CD14-positive monocyte (primary cell): ENCODE measurements around the gene MCFD2. TPM values are rescaled to one million over a fixed set of nuclear protein-coding genes. Genes with fewer than 3 reads are reported as not detected.
A peak's percentile ranks its signal among the peaks of the same experiment; 100 is the strongest.

Experiments used
- DNase-seq, 3 donors: peaks; one replicate each; pipeline ENCODE4 v3.0.0-alpha.2; 2011 to 2022
- H2AFZ ChIP-seq: 2 replicates; pipeline ENCODE4 v1.6.0; 2012; ENCODE audit warnings: mild to moderate bottlenecking, low read depth, low read length, inconsistent platforms; ENCODE audit not compliant: insufficient read depth, poor library complexity, severe bottlenecking
- H3K27ac ChIP-seq, 2 donors: 1 replicate in 1 of 2; 2 replicates in 1 of 2; pipeline ENCODE4 v1.5.1; 2012 to 2013; ENCODE audit warnings: low read length in 2 of 2, control low read depth in 1 of 2, inconsistent platforms in 1 of 2, low read depth in 1 of 2, mild to moderate bottlenecking in 1 of 2
- H3K27me3 ChIP-seq, 2 donors: one replicate each; pipeline versions ENCODE4 v1.6.0 to v1.6.1; 2011 to 2013; ENCODE audit warnings: low read length in 2 of 2; ENCODE audit not compliant: control insufficient read depth in 2 of 2, insufficient read depth in 2 of 2
- H3K36me3 ChIP-seq, 2 donors: replicated peaks in 1 of 2; 1 replicate in 1 of 2; 2 replicates in 1 of 2; pipeline versions ENCODE4 v1.5.1 to v1.6.1; 2012 to 2013; ENCODE audit warnings: low read length in 2 of 2, control low read depth in 1 of 2, inconsistent platforms in 1 of 2, mild to moderate bottlenecking in 1 of 2; ENCODE audit not compliant: insufficient read depth in 2 of 2, control insufficient read depth in 1 of 2
- H3K4me1 ChIP-seq, 2 donors: 1 replicate in 1 of 2; 2 replicates in 1 of 2; pipeline versions ENCODE4 v1.5.1 to v1.6.1; 2012 to 2013; ENCODE audit warnings: low read length in 2 of 2, control low read depth in 1 of 2, inconsistent platforms in 1 of 2, mild to moderate bottlenecking in 1 of 2, moderate library complexity in 1 of 2; ENCODE audit not compliant: insufficient read depth in 2 of 2, control insufficient read depth in 1 of 2
- H3K4me2 ChIP-seq: replicated peaks from 2 replicates; pipeline ENCODE3; 2012; ENCODE audit warnings: low read length, moderate library complexity, mild to moderate bottlenecking; ENCODE audit not compliant: poor library complexity, severe bottlenecking; ENCODE audit errors: extremely low read depth
- H3K4me3 ChIP-seq, 3 experiments: fragments of 200-600 bp in 1 of 3; sonication (generic) in 1 of 3; replicated peaks in 1 of 3; 1 replicate in 2 of 3; 2 replicates in 1 of 3; pipeline ENCODE4 v1.5.1; 2011 to 2013; ENCODE audit warnings: low read length in 3 of 3, mild to moderate bottlenecking in 3 of 3, control low read depth in 2 of 3, low read depth in 2 of 3, inconsistent platforms in 1 of 3, moderate library complexity in 1 of 3
- H3K79me2 ChIP-seq: 2 replicates; pipeline ENCODE4 v1.6.0; 2012; ENCODE audit warnings: mild to moderate bottlenecking, control low read depth, inconsistent platforms, low read length, moderate library complexity; ENCODE audit not compliant: insufficient read depth
- H3K9ac ChIP-seq: 2 replicates; pipeline ENCODE4 v1.6.0; 2017; ENCODE audit warnings: low read length, mild to moderate bottlenecking; ENCODE audit not compliant: insufficient read depth, poor library complexity, severe bottlenecking
- H3K9me3 ChIP-seq, 2 donors: replicated peaks in 1 of 2; 1 replicate in 1 of 2; 2 replicates in 1 of 2; pipeline versions ENCODE4 v1.5.1 to v1.6.1; 2012 to 2013; ENCODE audit warnings: low read length in 2 of 2, control low read depth in 1 of 2; ENCODE audit not compliant: control insufficient read depth in 1 of 2, insufficient read depth in 1 of 2
- H4K20me1 ChIP-seq: 2 replicates; pipeline ENCODE4 v1.6.0; 2012; ENCODE audit warnings: mild to moderate bottlenecking, low read length, control low read depth, moderate library complexity; ENCODE audit not compliant: insufficient read depth
- H3K27ac Mint-ChIP-seq, 7 donors: one replicate each; pipeline ENCODE4 v1.8.0; 2020; ENCODE audit warnings: mild to moderate bottlenecking in 7 of 7, mixed read lengths in 7 of 7, moderate library complexity in 6 of 7, inconsistent platforms in 2 of 7
- H3K27me3 Mint-ChIP-seq, 3 donors: one replicate each; pipeline ENCODE4 v1.8.0; 2021 to 2022; ENCODE audit warnings: low read depth in 3 of 3, mild to moderate bottlenecking in 3 of 3, mixed read lengths in 3 of 3, moderate library complexity in 3 of 3, inconsistent platforms in 1 of 3
- H3K36me3 Mint-ChIP-seq, 2 donors: one replicate each; pipeline ENCODE4 v1.8.0; 2020; ENCODE audit warnings: mixed read lengths in 2 of 2, inconsistent platforms in 1 of 2, mild to moderate bottlenecking in 1 of 2
- H3K4me1 Mint-ChIP-seq: one replicate; pipeline ENCODE4 v1.8.0; 2020; ENCODE audit warnings: mild to moderate bottlenecking, mixed read lengths
- H3K4me3 Mint-ChIP-seq, 2 donors: one replicate each; pipeline ENCODE4 v1.8.0; 2020; ENCODE audit warnings: mild to moderate bottlenecking in 2 of 2, mixed read lengths in 2 of 2, moderate library complexity in 1 of 2
- H3K9me3 Mint-ChIP-seq, 7 donors: one replicate each; pipeline ENCODE4 v1.8.0; 2020 to 2022; ENCODE audit warnings: mixed read lengths in 7 of 7, mild to moderate bottlenecking in 6 of 7, moderate library complexity in 6 of 7, inconsistent platforms in 2 of 7
- CTCF ChIP-seq: fragments of 200-600 bp; IDR thresholded peaks from one replicate; pipeline ENCODE4 v1.8.0; 2022; ENCODE audit warnings: antibody characterized with exemption, mild to moderate bottlenecking
- WGBS: methylation state at CpG from one replicate; pipeline ENCODE4 v1.1.5; 2013; ENCODE audit warnings: missing lambda C conversion rate; ENCODE audit not compliant: insufficient coverage; 5-methylcytosine and 5-hydroxymethylcytosine counted together
- intact Hi-C, 2 donors: fragments of 100-400 bp; cut with micrococcal nuclease; formaldehyde crosslinking; loops; one replicate each; pipeline versions ENCODE4 v1.15.0 to v1.15.1; 2023
- polyA plus RNA-seq, 3 donors: library from polyadenylated mRNA; depleted of rRNA in 1 of 3; unstranded in 2 of 3; stranded (reverse) in 1 of 3; fragments of 300-500 nt in 2 of 3; fragments of >200 nt in 1 of 3; fragmentation: Illumina TruSeq in 2 of 3; gene quantifications; 1 replicate in 2 of 3; 2 replicates in 1 of 3; pipeline ENCODE4 v1.2.3, GENCODE V29; 2012 to 2021

Gene MCFD2
- polyA plus RNA-seq, 3 donors, result 23.8 to 38.5 (median 33.6) TPM

GRCh38 chr2:46958431-46959017 lies 42.9 kb upstream of the MCFD2 start:
- peaks cover 86 to 97% of the 10 kb centered on the region in 2 donors for H3K36me3 Mint-ChIP-seq
- Histone ChIP-seq H3K79me2 (peaks cover 97% of the 10 kb centered on the region), H3K9ac (no peak overlapping the region), H3K9me3 (no peaks in the 10 kb centered on the region), H3K4me2 (no peak overlapping the region), H2AFZ (no peak overlapping the region), H3K4me1 (peaks cover 14 to 15% of the 10 kb centered on the region in 2 donors), H3K27me3 (no peaks in the 10 kb centered on the region), H3K4me3 (no peak overlapping the region), H3K27ac (no peak overlapping the region), H4K20me1 (peaks cover 91% of the 10 kb centered on the region), H3K36me3 (peaks cover 79 to 96% of the 10 kb centered on the region in 2 donors)
- H3K27ac Mint-ChIP-seq, result peak overlapping the region in 5 of 7 donors; percentile 19 to 63 (median 50)
- H3K4me1 Mint-ChIP-seq, result peaks cover 27% of the 10 kb centered on the region
- no peak for DNase-seq
- intact Hi-C loops, result no loop called here
- H3K27me3 Mint-ChIP-seq, result peaks cover 0 to 1% (median 0%) of the 10 kb centered on the region in 3 donors
- H3K4me3 Mint-ChIP-seq, result no peak overlapping the region
- no peaks in the 10 kb centered on the region for H3K9me3 Mint-ChIP-seq
- 98% methylated on average over 14 of the region's 17 CpGs for WGBS
- TF ChIP-seq CTCF, result no peak

GRCh38 chr2:46956981-46957531 lies 41.5 kb upstream of the MCFD2 start:
- Histone ChIP-seq H3K4me2 (no peak overlapping the region), H4K20me1 (peaks cover 94% of the 10 kb centered on the region), H3K9me3 (no peaks in the 10 kb centered on the region), H3K4me3 (no peak overlapping the region), H3K79me2 (peaks cover 97% of the 10 kb centered on the region), H3K27ac (peak overlapping the region in 1 of 2 donors; percentile 27), H3K4me1 (peaks cover 0 to under 1% of the 10 kb centered on the region in 2 donors), H3K9ac (no peak overlapping the region), H3K27me3 (no peaks in the 10 kb centered on the region), H3K36me3 (peaks cover 83 to 95% of the 10 kb centered on the region in 2 donors), H2AFZ (no peak overlapping the region)
- Mint-ChIP-seq H3K9me3 (no peaks in the 10 kb centered on the region), H3K4me1 (peaks cover 15% of the 10 kb centered on the region), H3K4me3 (no peak overlapping the region), H3K27me3 (peaks cover 0 to 1% (median 0%) of the 10 kb centered on the region in 3 donors), H3K36me3 (peaks cover 88 to 96% of the 10 kb centered on the region in 2 donors), H3K27ac (peak overlapping the region in 1 of 7 donors; percentile 2)
- intact Hi-C loops, result no loop called here
- WGBS, result over 99% methylated on average over 9 of the region's 10 CpGs
- TF ChIP-seq CTCF, result no peak
- no peak for DNase-seq
